ENCODE measurements around the gene TAX1BP3.

The TAX1BP3 gene

DNA sequence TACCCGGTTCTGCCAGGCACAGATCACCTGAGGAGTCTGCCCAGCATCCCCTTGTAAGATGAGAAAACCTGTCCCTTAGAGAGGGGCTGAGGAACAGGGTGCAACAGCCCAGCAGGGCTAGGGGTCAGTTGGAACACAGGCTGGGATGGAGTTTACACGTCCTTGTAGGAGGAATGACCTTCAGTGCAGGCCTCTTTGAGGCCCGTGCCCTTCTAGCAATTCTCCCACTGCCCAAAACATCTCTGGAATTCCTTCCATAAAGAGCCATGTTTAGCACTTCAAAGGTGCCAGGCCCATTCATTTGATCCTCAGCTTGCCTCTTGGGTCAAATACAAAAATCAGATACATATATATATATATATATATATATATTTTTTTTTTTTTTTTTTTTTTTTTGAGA is 27.4 kb downstream of the TAX1BP3 start:
- no peak overlapping the region for H2AFZ ChIP-seq (ENCODE audit: low read length, unreplicated experiment)
- H3K4me3 ChIP-seq (ENCODE audit: low read depth, low read length) = no peak overlapping the region
- no peaks in the 10 kb centered on the region for H3K36me3 ChIP-seq (ENCODE audit: insufficient read depth, low read length)
- no peak overlapping the region for H3K27ac ChIP-seq (ENCODE audit: low read depth, low read length)
- peaks cover 7% of the 10 kb centered on the region for H3K79me2 ChIP-seq (ENCODE audit: control insufficient read depth, insufficient read depth, low read length, unreplicated experiment)
- H3K4me1 ChIP-seq (ENCODE audit: control insufficient read depth, insufficient read depth, low read length, unreplicated experiment) = peaks cover 8% of the 10 kb centered on the region
- no peaks in the 10 kb centered on the region for H3K27me3 ChIP-seq (ENCODE audit: insufficient read depth, low read length)

DNA sequence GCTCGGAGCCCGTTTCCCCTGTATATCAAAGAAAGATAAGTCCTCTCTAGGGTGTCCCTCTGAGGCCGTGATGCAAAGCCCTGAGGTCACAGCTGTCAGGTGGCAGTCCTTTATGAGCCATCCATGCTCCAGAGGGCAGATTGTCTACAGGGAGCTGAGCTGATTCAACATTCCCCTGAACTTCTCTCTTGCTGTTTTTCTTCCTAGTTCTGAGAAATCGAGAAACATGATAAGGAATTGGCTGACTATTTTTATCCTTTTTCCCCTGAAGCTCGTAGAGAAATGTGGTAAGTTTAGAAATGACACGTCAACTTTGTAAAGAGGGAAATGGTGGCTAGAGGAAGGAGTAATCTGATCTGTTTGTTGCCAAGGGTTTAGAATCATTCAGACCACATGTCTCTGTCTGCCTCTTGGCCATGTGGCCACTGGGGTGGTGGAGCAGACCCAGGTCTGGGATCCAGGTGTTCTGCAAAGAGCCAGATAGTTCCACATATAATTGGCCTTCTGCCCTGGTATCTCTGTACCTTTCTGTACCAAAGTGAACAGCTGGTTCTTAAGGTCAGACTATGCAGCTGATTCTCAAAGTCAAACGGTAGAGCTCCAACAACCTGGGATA is 28.3 kb downstream of the TAX1BP3 start:
- Histone ChIP-seq H3K4me3 (ENCODE audit: low read depth, low read length) (no peak overlapping the region), H3K79me2 (ENCODE audit: control insufficient read depth, insufficient read depth, low read length, unreplicated experiment) (peaks cover 14% of the 10 kb centered on the region), H3K27ac (ENCODE audit: low read depth, low read length) (peak overlapping the region; percentile 62), H3K36me3 (ENCODE audit: insufficient read depth, low read length) (no peaks in the 10 kb centered on the region), H2AFZ (ENCODE audit: low read length, unreplicated experiment) (no peak overlapping the region), H3K27me3 (ENCODE audit: insufficient read depth, low read length) (no peaks in the 10 kb centered on the region), H3K4me1 (ENCODE audit: control insufficient read depth, insufficient read depth, low read length, unreplicated experiment) (peaks cover 8% of the 10 kb centered on the region)

DNA sequence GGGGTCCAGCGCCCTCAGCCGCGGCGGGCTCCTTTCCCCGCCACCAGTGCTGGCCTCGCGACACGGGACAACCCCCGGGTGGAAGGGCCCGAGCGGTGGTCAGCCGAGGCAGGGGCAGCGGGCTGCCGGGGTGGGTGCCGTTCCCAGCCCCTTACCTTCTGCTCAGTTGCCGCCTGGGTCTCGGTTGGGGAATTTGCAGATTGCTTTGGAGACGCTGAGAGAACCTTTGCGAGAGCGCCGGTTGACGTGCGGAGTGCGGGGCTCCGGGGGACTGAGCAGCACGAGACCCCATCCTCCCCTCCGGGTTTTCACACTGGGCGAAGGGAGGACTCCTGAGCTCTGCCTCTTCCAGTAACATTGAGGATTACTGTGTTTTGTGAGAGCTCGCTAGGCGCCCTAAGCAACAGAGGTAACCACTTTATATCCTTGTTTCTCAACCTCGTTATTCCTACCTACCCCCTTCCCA is 31.4 kb downstream of the TAX1BP3 start:
- H2AFZ ChIP-seq (ENCODE audit: low read length, unreplicated experiment) = peak overlapping the region; percentile 83
- H3K4me3 ChIP-seq (ENCODE audit: low read depth, low read length) = peak overlapping the region; percentile 97
- no peaks in the 10 kb centered on the region for H3K36me3 ChIP-seq (ENCODE audit: insufficient read depth, low read length)
- peaks cover 8% of the 10 kb centered on the region for H3K4me1 ChIP-seq (ENCODE audit: control insufficient read depth, insufficient read depth, low read length, unreplicated experiment)
- peak overlapping the region; percentile 91; the same call in 1 of the 2 replicates for H3K27ac ChIP-seq (ENCODE audit: low read depth, low read length)
- H3K79me2 ChIP-seq (ENCODE audit: control insufficient read depth, insufficient read depth, low read length, unreplicated experiment) = peaks cover 14% of the 10 kb centered on the region
- no peaks in the 10 kb centered on the region for H3K27me3 ChIP-seq (ENCODE audit: insufficient read depth, low read length)

DNA sequence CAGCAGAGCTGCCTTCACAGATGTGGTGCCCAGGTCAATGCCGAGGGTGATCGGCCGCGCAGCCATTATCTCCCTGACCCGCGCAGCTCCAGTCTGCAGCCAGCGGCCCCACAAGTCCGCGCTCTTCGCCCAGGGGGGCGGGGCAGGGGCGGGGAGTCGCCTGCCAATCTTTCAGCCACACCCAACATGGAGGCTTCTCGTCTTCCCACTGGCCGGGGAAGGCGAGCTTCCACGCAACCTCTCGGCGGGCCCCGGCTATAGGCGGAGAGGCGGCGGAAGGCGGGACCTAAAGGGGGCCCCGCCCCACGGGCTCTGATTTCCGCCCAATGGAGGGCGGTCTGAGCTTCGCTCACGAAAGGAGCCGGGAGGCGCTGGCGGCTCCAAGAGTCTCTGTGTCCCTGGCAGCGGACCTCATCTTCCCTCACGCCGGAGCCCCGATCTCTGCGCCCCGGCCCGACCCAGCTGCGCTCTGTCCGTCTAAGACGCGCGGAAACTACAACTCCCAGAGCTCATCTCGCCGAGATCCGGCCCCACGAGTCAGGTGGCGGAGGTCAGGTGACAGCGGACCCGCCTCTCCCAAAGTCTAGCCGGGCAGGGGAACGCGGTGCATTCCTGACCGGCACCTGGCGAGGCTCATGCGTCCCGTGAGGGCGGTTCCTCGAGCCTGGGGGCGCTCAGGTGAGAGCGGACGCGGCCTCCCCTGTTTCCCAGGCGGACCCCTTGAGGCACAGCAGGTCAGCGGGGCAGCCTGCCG is 32.0 kb downstream of the TAX1BP3 start, which contains the start of the genes CTNS and SHPK:
Gene CTNS (plus strand): TSS at position 607 of the 754 bp plus-strand sequence. CDS start 3,447 bp downstream, outside the sequence.
Gene SHPK (minus strand): TSS at position 97 of the 754 bp plus-strand sequence. CDS start 31 bp downstream, at position 66.
- H3K27me3 ChIP-seq (ENCODE audit: insufficient read depth, low read length) = no peaks in the 10 kb centered on the region
- peaks cover 8% of the 10 kb centered on the region for H3K4me1 ChIP-seq (ENCODE audit: control insufficient read depth, insufficient read depth, low read length, unreplicated experiment)
- H3K4me3 ChIP-seq (ENCODE audit: low read depth, low read length) = peak within 1 kb of the TSS; percentile 97
- peak within 1 kb of the TSS; percentile 88 for H2AFZ ChIP-seq (ENCODE audit: low read length, unreplicated experiment)
- H3K27ac ChIP-seq (ENCODE audit: low read depth, low read length) = peak within 1 kb of the TSS; percentile 91
- no peaks in the 10 kb centered on the region for H3K36me3 ChIP-seq (ENCODE audit: insufficient read depth, low read length)
- H3K79me2 ChIP-seq (ENCODE audit: control insufficient read depth, insufficient read depth, low read length, unreplicated experiment) = peaks cover 14% of the 10 kb centered on the region

DNA sequence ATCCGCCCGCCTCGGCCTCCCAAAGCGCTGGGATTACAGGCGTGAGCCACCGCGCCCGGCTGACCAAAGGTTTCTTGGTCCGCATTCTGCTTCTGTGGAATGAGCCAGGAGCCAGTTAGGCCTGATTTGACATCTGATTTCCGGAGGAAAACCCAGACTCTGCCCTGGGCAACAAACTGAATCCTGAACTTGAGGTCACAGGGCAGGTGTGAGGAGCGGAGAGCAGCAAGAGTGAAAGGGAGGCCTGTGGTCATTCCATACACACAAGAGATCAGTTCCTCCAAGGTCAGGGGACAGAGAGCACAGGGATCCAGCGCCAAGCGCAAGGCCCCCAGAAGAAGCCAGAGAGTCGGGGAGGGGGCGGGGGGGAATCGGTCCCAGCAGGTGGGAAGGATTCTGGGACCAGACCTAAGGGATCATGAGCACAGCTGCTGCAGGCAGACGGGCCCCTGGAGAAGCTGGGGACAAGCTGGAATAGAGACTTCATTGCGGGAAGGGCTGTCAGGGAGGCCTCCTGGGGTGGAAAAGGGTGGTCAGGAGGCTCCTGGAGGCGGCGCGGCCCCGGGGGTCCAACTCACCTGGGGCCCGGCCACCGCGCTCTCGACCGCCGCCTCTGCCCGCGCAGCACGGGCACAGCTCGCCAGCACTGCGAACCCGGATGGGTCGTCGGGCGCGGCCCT is 32.8 kb downstream of the TAX1BP3 start:
- Histone ChIP-seq H3K27me3 (ENCODE audit: insufficient read depth, low read length) (no peaks in the 10 kb centered on the region), H3K36me3 (ENCODE audit: insufficient read depth, low read length) (no peaks in the 10 kb centered on the region), H3K4me1 (ENCODE audit: control insufficient read depth, insufficient read depth, low read length, unreplicated experiment) (peaks cover 8% of the 10 kb centered on the region), H3K4me3 (ENCODE audit: low read depth, low read length) (peak overlapping the region; percentile 97), H2AFZ (ENCODE audit: low read length, unreplicated experiment) (peak overlapping the region; percentile 88), H3K27ac (ENCODE audit: low read depth, low read length) (no peak overlapping the region), H3K79me2 (ENCODE audit: control insufficient read depth, insufficient read depth, low read length, unreplicated experiment) (peaks cover 14% of the 10 kb centered on the region)

DNA sequence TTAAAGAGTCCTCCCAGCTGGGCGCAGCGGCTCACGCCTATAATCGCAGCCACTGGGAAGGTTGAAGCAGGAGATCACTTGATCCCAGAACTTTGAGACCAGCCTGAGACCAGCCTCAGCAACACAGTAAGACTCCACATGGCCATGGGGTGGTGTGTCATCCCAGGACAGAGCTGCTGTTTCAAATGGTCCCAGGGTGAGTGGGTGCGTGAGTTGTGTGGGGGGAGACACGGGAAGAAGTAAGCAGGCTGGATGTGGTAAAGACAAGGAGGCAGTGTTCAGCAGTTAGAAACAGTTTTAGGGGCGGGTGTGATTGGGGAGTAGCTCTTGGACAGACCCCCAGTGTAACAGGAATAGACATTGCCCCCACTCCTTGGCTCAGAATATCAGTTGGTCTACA is 36.1 kb downstream of the TAX1BP3 start:
- no peaks in the 10 kb centered on the region for H3K36me3 ChIP-seq (ENCODE audit: insufficient read depth, low read length)
- H3K4me3 ChIP-seq (ENCODE audit: low read depth, low read length) = no peak overlapping the region
- H3K79me2 ChIP-seq (ENCODE audit: control insufficient read depth, insufficient read depth, low read length, unreplicated experiment) = peaks cover 10% of the 10 kb centered on the region
- H2AFZ ChIP-seq (ENCODE audit: low read length, unreplicated experiment) = no peak overlapping the region
- no peaks in the 10 kb centered on the region for H3K4me1 ChIP-seq (ENCODE audit: control insufficient read depth, insufficient read depth, low read length, unreplicated experiment)
- no peak overlapping the region for H3K27ac ChIP-seq (ENCODE audit: low read depth, low read length)
- no peaks in the 10 kb centered on the region for H3K27me3 ChIP-seq (ENCODE audit: insufficient read depth, low read length)

DNA sequence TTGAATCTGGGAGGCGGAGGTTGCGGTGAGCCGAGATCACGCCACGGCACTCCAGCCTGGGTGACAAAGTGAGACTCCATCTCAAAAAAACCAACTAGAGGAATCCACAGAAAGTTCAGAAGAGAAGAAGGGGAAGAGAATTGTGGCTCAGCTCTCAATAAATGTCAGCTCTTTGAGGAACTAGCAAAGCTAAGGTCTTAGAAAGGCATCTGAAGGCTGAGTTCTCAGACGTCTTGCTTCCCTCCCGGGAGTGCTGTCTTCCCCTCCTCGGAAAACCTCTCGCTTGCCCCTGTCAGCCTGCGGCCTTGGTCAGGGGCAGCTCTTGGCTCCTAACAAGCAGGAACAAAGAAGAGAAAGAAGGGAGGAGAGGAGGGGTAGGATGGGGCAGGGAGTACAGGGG is 37.6 kb downstream of the TAX1BP3 start:
- H3K27me3 ChIP-seq (ENCODE audit: insufficient read depth, low read length) = no peaks in the 10 kb centered on the region
- no peak overlapping the region for H2AFZ ChIP-seq (ENCODE audit: low read length, unreplicated experiment)
- peaks cover 5% of the 10 kb centered on the region for H3K79me2 ChIP-seq (ENCODE audit: control insufficient read depth, insufficient read depth, low read length, unreplicated experiment)
- no peaks in the 10 kb centered on the region for H3K4me1 ChIP-seq (ENCODE audit: control insufficient read depth, insufficient read depth, low read length, unreplicated experiment)
- no peak overlapping the region for H3K4me3 ChIP-seq (ENCODE audit: low read depth, low read length)
- H3K36me3 ChIP-seq (ENCODE audit: insufficient read depth, low read length) = 0 out of 2 replicates have a peak, but pooled peaks cover 4% of the 10 kb centered on the region
- no peak overlapping the region for H3K27ac ChIP-seq (ENCODE audit: low read depth, low read length)

DNA sequence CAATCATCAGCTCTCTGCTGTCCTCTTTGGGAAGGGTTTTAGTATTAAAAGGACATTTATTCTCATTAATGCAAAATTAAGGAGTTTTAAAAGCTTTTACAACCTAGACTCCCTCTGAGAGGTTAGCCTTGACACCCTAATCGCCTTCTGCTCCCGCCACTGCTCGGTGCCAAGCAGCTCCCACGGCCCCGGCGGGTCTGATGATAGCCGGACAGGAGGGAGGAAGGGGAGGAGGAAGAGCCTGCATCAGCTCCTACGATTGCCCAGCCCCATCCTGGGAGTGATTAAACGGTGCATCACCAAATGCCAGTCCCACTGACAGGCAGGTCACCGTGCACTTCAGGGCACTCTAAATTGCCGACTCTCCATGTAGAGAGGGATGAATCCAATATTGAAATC is 40.6 kb downstream of the TAX1BP3 start:
- Histone ChIP-seq H3K79me2 (ENCODE audit: control insufficient read depth, insufficient read depth, low read length, unreplicated experiment) (no peaks in the 10 kb centered on the region), H3K4me1 (ENCODE audit: control insufficient read depth, insufficient read depth, low read length, unreplicated experiment) (no peaks in the 10 kb centered on the region), H3K36me3 (ENCODE audit: insufficient read depth, low read length) (peaks cover 11% of the 10 kb centered on the region; the same call in 1 of the 2 replicates), H3K27me3 (ENCODE audit: insufficient read depth, low read length) (no peaks in the 10 kb centered on the region), H2AFZ (ENCODE audit: low read length, unreplicated experiment) (no peak overlapping the region), H3K27ac (ENCODE audit: low read depth, low read length) (no peak overlapping the region), H3K4me3 (ENCODE audit: low read depth, low read length) (no peak overlapping the region)

DNA sequence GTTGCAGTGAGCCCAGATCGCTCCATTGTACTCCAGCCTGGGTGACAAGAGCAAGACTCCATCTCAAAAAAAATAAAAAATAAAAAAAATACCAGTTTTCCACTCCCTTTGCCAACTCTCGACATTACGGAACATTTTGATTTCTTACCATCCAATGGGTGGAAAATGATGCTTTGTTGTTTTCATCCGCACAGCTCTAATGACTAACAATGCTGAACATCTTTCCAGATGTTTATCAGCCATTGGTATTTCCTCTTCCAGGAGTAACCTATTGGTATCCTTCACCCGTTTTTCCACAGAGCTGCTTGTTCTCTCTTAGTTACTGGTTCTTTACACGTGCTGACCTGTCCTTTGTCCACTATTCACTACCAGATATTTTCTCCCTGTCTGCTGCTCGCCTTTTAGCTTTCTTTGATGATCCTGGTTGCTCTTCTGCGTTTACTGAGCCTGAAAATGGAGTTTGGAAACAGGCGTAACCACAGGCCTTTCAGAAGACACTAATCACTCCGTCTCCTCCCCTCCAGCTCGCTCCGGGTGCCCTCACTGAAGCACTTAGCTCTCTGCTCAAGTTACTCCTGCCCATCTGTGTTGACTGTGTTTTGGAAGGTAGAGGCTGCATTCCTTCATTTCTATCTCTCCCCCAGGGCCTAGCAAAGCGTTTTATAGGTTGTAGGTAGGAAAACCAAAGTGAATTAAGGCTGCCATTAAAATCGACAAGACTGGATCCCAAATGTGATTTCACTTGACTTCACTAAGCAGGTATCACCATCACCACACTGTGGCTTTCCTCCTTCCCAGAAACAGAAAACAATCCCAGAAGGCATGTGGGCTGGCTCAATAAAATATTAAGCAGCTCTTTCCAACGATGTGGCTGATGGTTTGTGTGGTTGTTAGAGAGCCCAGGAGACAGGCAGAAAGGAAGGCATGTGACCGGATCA is 41.3 kb downstream of the TAX1BP3 start:
- H3K36me3 ChIP-seq (ENCODE audit: insufficient read depth, low read length) = peaks cover 11% of the 10 kb centered on the region; the same call in 1 of the 2 replicates
- H3K27me3 ChIP-seq (ENCODE audit: insufficient read depth, low read length) = no peaks in the 10 kb centered on the region
- H2AFZ ChIP-seq (ENCODE audit: low read length, unreplicated experiment) = no peak overlapping the region
- no peaks in the 10 kb centered on the region for H3K79me2 ChIP-seq (ENCODE audit: control insufficient read depth, insufficient read depth, low read length, unreplicated experiment)
- H3K4me1 ChIP-seq (ENCODE audit: control insufficient read depth, insufficient read depth, low read length, unreplicated experiment) = no peaks in the 10 kb centered on the region
- no peak overlapping the region for H3K4me3 ChIP-seq (ENCODE audit: low read depth, low read length)
- no peak overlapping the region for H3K27ac ChIP-seq (ENCODE audit: low read depth, low read length)
